CD4-positive, alpha-beta T cell (primary cell): ENCODE data around the gene SCIMP. TPM values are rescaled to one million over a fixed set of nuclear protein-coding genes. Genes with fewer than 3 reads are reported as not detected.
A peak's percentile ranks its signal among the peaks of the same experiment; 100 is the strongest.

Experiments used
- ATAC-seq: fragments of 200-7000 bp; cut with Tn5 transposase; one replicate; pipeline ENCODE4 v1.10.0; 2022; ENCODE audit warnings: mild to moderate bottlenecking; ENCODE audit not compliant: poor library complexity
- CTCF ChIA-PET: fragments of 350-600 bp; sonication (Branson Sonifier 250); formaldehyde crosslinking; loops from one replicate; lab custom pipeline; 2021; ENCODE audit warnings: antibody characterized with exemption, inconsistent platforms; lab: Charles Lee
- POLR2A ChIA-PET: fragments of 350-600 bp; sonication (Branson Sonifier 250); formaldehyde crosslinking; loops from one replicate; lab custom pipeline; 2021; ENCODE audit warnings: antibody characterized with exemption, inconsistent platforms; lab: Charles Lee
- DNase-seq, 14 experiments: peaks; one replicate each; pipeline ENCODE4 v3.0.0-alpha.2; 2013 to 2020; ENCODE audit warnings: mixed read lengths in 2 of 14
- H3K27ac ChIP-seq, 2 donors: one replicate each; pipeline versions ENCODE4 v1.5.1 to v1.7.0; 2013; ENCODE audit warnings: low read length in 2 of 2, low read depth in 1 of 2, mild to moderate bottlenecking in 1 of 2
- H3K27me3 ChIP-seq, 2 experiments: 1 replicate in 1 of 2; 2 replicates in 1 of 2; pipeline versions ENCODE4 v1.6.1 to v1.7.0; 2013; ENCODE audit warnings: low read length in 2 of 2, control low read depth in 1 of 2, mild to moderate bottlenecking in 1 of 2, moderate library complexity in 1 of 2; ENCODE audit not compliant: insufficient read depth in 2 of 2, control insufficient read depth in 1 of 2
- H3K36me3 ChIP-seq: one replicate; pipeline ENCODE4 v1.6.1; 2013; ENCODE audit warnings: low read length, control low read depth; ENCODE audit not compliant: insufficient read depth
- H3K4me1 ChIP-seq: one replicate; pipeline ENCODE4 v1.6.1; 2013; ENCODE audit warnings: low read length, control low read depth; ENCODE audit not compliant: insufficient read depth
- H3K4me3 ChIP-seq: one replicate; pipeline ENCODE4 v1.5.1; 2013; ENCODE audit warnings: mild to moderate bottlenecking, low read length, moderate library complexity
- H3K9me3 ChIP-seq, 2 experiments: 1 replicate in 1 of 2; 2 replicates in 1 of 2; pipeline versions ENCODE4 v1.6.1 to v1.7.0; 2013; ENCODE audit warnings: low read length in 2 of 2, mild to moderate bottlenecking in 2 of 2, control low read depth in 1 of 2, moderate library complexity in 1 of 2; ENCODE audit not compliant: control insufficient read depth in 1 of 2, insufficient read depth in 1 of 2
- H3K27ac Mint-ChIP-seq: one replicate; pipeline ENCODE4 v1.8.0; 2020; ENCODE audit warnings: mixed read lengths
- H3K27me3 Mint-ChIP-seq: one replicate; pipeline ENCODE4 v1.8.0; 2021; ENCODE audit warnings: mixed read lengths
- H3K36me3 Mint-ChIP-seq: one replicate; pipeline ENCODE4 v1.8.0; 2021; ENCODE audit warnings: low read depth, mixed read lengths
- H3K4me1 Mint-ChIP-seq: one replicate; pipeline ENCODE4 v1.8.0; 2021; ENCODE audit warnings: low read depth, mixed read lengths
- H3K4me3 Mint-ChIP-seq: one replicate; pipeline ENCODE4 v1.8.0; 2020; ENCODE audit warnings: mild to moderate bottlenecking, mixed read lengths
- H3K9me3 Mint-ChIP-seq: one replicate; pipeline ENCODE4 v1.8.0; 2020; ENCODE audit warnings: mixed read lengths
- CTCF ChIP-seq: fragments of 200-600 bp; IDR thresholded peaks from one replicate; pipeline ENCODE4 v1.8.0; 2022; ENCODE audit warnings: antibody characterized with exemption, mild to moderate bottlenecking
- intact Hi-C, 2 experiments: fragments of 100-400 bp; cut with DNase I in 1 of 2; cut with micrococcal nuclease in 1 of 2; formaldehyde crosslinking; loops; one replicate each; pipeline versions ENCODE4 v1.15.1 to v1.9.0; 2023 to 2025; cut with DNase I, micrococcal nuclease
- total RNA-seq, 174 experiments: library from RNA in 2 of 174; stranded (reverse) in 2 of 174; gene quantifications; one replicate each; pipeline ENCODE4 v1.2.3 and lab custom pipeline; 2021 to 2026

Gene SCIMP
- total RNA-seq, 2 experiments from 2014 or later = 0.31 to 0.47 TPM

- no peak overlapping the region for H3K27ac ChIP-seq
- ATAC-seq (no peak), DNase-seq (no peak)
- no peaks in the 10 kb centered on the region for H3K27me3 ChIP-seq
- Mint-ChIP-seq H3K27ac (no peak overlapping the region), H3K27me3 (no peaks in the 10 kb centered on the region), H3K4me3 (no peak overlapping the region), H3K4me1 (peaks cover 8% of the 10 kb centered on the region), H3K9me3 (no peaks in the 10 kb centered on the region), H3K36me3 (no peaks in the 10 kb centered on the region)
- H3K36me3 ChIP-seq = no peaks in the 10 kb centered on the region
- no peaks in the 10 kb centered on the region for H3K9me3 ChIP-seq
- ChIA-PET POLR2A (no interaction called here), CTCF (interaction anchor here (1.1 kb wide), 1 partner anchor 17 kb away, joined by 3 read pairs; no protein-coding TSS in a partner anchor)
- no peak overlapping the region for H3K4me3 ChIP-seq
- TF ChIP-seq CTCF = no peak
- intact Hi-C loops = loop anchor here in 1 of 2 experiments (5.0 kb wide), 1 partner anchor 1167 kb away; no protein-coding TSS in a partner anchor
- peaks cover 8% of the 10 kb centered on the region for H3K4me1 ChIP-seq
These were observed 20.4 kb upstream of the SCIMP start for GRCh38 chr17:5254903-5255521.

GRCh38 chr17:5254414-5254813 lies 19.8 kb upstream of the SCIMP start:
- Histone ChIP-seq H3K4me3 (no peak overlapping the region), H3K9me3 (no peaks in the 10 kb centered on the region), H3K4me1 (peaks cover 12% of the 10 kb centered on the region), H3K27me3 (no peaks in the 10 kb centered on the region), H3K27ac (no peak overlapping the region), H3K36me3 (no peaks in the 10 kb centered on the region)
- Mint-ChIP-seq H3K4me1 (peaks cover 13% of the 10 kb centered on the region), H3K36me3 (no peaks in the 10 kb centered on the region), H3K27me3 (no peaks in the 10 kb centered on the region), H3K9me3 (no peaks in the 10 kb centered on the region), H3K27ac (no peak overlapping the region), H3K4me3 (no peak overlapping the region)
- ChIA-PET POLR2A (no interaction called here), CTCF (interaction anchor here (1.1 kb wide), 1 partner anchor 16 kb away, joined by 3 read pairs; no protein-coding TSS in a partner anchor)
- ATAC-seq (no peak), DNase-seq (no peak)
- TF ChIP-seq CTCF = no peak
- intact Hi-C loops = loop anchor here in 1 of 2 experiments (5.0 kb wide), 1 partner anchor 1168 kb away; no protein-coding TSS in a partner anchor

- peak; percentile 66 for TF ChIP-seq CTCF
- Histone ChIP-seq H3K4me3 (no peak overlapping the region), H3K36me3 (no peaks in the 10 kb centered on the region), H3K9me3 (no peaks in the 10 kb centered on the region), H3K27ac (no peak overlapping the region), H3K4me1 (peaks cover 11% of the 10 kb centered on the region), H3K27me3 (no peaks in the 10 kb centered on the region)
- ATAC-seq (peak; percentile 94), DNase-seq (peak; percentile 26 to 83 (median 54))
- ChIA-PET CTCF (interaction anchor here (0.7 to 1.4 kb wide), 4 partner anchors 23 to 712 kb away, joined by 3 read pairs; no protein-coding TSS in a partner anchor), POLR2A (interaction anchor here (0.6 to 0.7 kb wide), 2 partner anchors 40 to 48 kb away, joined by 3 to 4 read pairs; no protein-coding TSS in a partner anchor)
- no peaks in the 10 kb centered on the region for H3K36me3 Mint-ChIP-seq
- no peaks in the 10 kb centered on the region for H3K27me3 Mint-ChIP-seq
- intact Hi-C loops = loop anchor here (1.0 to 10.0 kb wide), 6 partner anchors 33 to 1175 kb away; partner anchors contain the start of genes C1QBP (in 2 of the 2) and RABEP1 (in 1 of the 2)
- H3K4me3 Mint-ChIP-seq = peak overlapping the region; percentile 34
- H3K4me1 Mint-ChIP-seq = peaks cover 6% of the 10 kb centered on the region
- peak overlapping the region; percentile 42 for H3K27ac Mint-ChIP-seq
- no peaks in the 10 kb centered on the region for H3K9me3 Mint-ChIP-seq
These were observed 15.0 kb upstream of the SCIMP start for GRCh38 chr17:5249615-5250014.
